Peyer's patch (tissue), 4 donors: ENCODE measurements around the gene FAM193A. TPM values are rescaled to one million over a fixed set of nuclear protein-coding genes. Genes with fewer than 3 reads are reported as not detected.

Source experiments
- DNase-seq, 3 donors: peaks; one replicate each; pipeline ENCODE4 v3.0.0-alpha.2; 2017 to 2019
- H3K27ac ChIP-seq, 4 donors: fragments of 200-600 bp; sonication (generic); one replicate each; pipeline ENCODE4 v1.5.1; 2016 to 2019
- H3K27me3 ChIP-seq, 2 donors: fragments of 200-600 bp; sonication (generic); one replicate each; pipeline ENCODE4 v1.5.1; 2019
- H3K36me3 ChIP-seq, 3 donors: fragments of 200-600 bp; sonication (generic); one replicate each; pipeline ENCODE4 v1.5.1; 2016 to 2019
- H3K4me1 ChIP-seq, 4 donors: fragments of 200-600 bp; sonication (generic); one replicate each; pipeline ENCODE4 v1.5.1; 2016 to 2019
- H3K4me3 ChIP-seq, 4 donors: fragments of 200-600 bp; sonication (generic); 1 replicate in 3 of 4; 2 replicates in 1 of 4; pipeline ENCODE4 v1.5.1; 2016 to 2019; ENCODE audit warnings: mild to moderate bottlenecking in 1 of 4
- H3K9me3 ChIP-seq, 4 donors: fragments of 200-600 bp; sonication (generic); one replicate each; pipeline ENCODE4 v1.5.1; 2016 to 2019; ENCODE audit warnings: mild to moderate bottlenecking in 1 of 4
- CTCF ChIP-seq, 6 experiments: fragments of 450-650 bp in 4 of 6; fragments of 200-600 bp in 2 of 6; sonication (generic) in 1 of 6; IDR thresholded peaks; one replicate each; pipeline ENCODE4 v1.5.1; 2017 to 2019; ENCODE audit warnings: antibody characterized with exemption in 6 of 6, mild to moderate bottlenecking in 3 of 6, moderate library complexity in 1 of 6
- POLR2A ChIP-seq, 2 donors: fragments of 450-650 bp; IDR thresholded peaks; one replicate each; pipeline ENCODE4 v1.5.1; 2017; ENCODE audit warnings: antibody characterized with exemption in 2 of 2, mild to moderate bottlenecking in 2 of 2, moderate library complexity in 2 of 2
- total RNA-seq, 4 donors: library from RNA; depleted of rRNA; stranded (reverse); fragments of >200 nt; gene quantifications; one replicate each; pipeline ENCODE4 v1.1.0, GENCODE V29; 2016

Gene FAM193A
- total RNA-seq, 4 donors from 2014 or later: 38.2 to 77.6 (median 51.2) TPM

- Histone ChIP-seq H3K4me1 (no peaks in the 10 kb centered on the region), H3K27me3 (no peaks in the 10 kb centered on the region), H3K36me3 (peaks cover 0 to 62% (median 4%) of the 10 kb centered on the region in 3 donors), H3K27ac (peak overlapping the region in 2 of 4 donors; percentile 25 to 65), H3K4me3 (no peak overlapping the region), H3K9me3 (no peaks in the 10 kb centered on the region)
- no peak for DNase-seq
- TF ChIP-seq CTCF (IDR thresholded peaks at IDR 0.05): no peak
- TF ChIP-seq POLR2A (IDR thresholded peaks at IDR 0.05): no peak
These were observed 124.3 kb downstream of the FAM193A start for GRCh38 chr4:2660596-2661211.

- H3K4me3 ChIP-seq: no peak overlapping the region
- H3K27ac ChIP-seq: no peak overlapping the region
- H3K9me3 ChIP-seq: no peaks in the 10 kb centered on the region
- DNase-seq: no peak
- no peaks in the 10 kb centered on the region for H3K27me3 ChIP-seq
- TF ChIP-seq POLR2A (IDR thresholded peaks at IDR 0.05) (no peak), CTCF (IDR thresholded peaks at IDR 0.05) (no peak)
- H3K36me3 ChIP-seq: peaks cover 0 to 57% (median 0%) of the 10 kb centered on the region in 3 donors
- no peaks in the 10 kb centered on the region for H3K4me1 ChIP-seq
These were observed 126.2 kb downstream of the FAM193A start for GRCh38 chr4:2662598-2662997.

GRCh38 chr4:2663275-2663674 is 126.8 kb downstream of the FAM193A start:
- H3K36me3 ChIP-seq: peaks cover 0 to 50% (median 0%) of the 10 kb centered on the region in 3 donors
- H3K27ac ChIP-seq: no peak overlapping the region
- DNase-seq: no peak
- H3K4me3 ChIP-seq: no peak overlapping the region
- H3K4me1 ChIP-seq: peaks cover 0 to 3% (median 0%) of the 10 kb centered on the region in 4 donors
- H3K27me3 ChIP-seq: no peaks in the 10 kb centered on the region
- H3K9me3 ChIP-seq: no peaks in the 10 kb centered on the region
- no peak for TF ChIP-seq CTCF (IDR thresholded peaks at IDR 0.05)
- no peak for TF ChIP-seq POLR2A (IDR thresholded peaks at IDR 0.05)

GRCh38 chr4:2666722-2667247 is 130.3 kb downstream of the FAM193A start:
- H3K4me1 ChIP-seq: peaks cover 0 to 3% (median 0%) of the 10 kb centered on the region in 4 donors
- H3K4me3 ChIP-seq: no peak overlapping the region
- no peak overlapping the region for H3K27ac ChIP-seq
- no peaks in the 10 kb centered on the region for H3K9me3 ChIP-seq
- peaks cover 0 to 38% (median 0%) of the 10 kb centered on the region in 3 donors for H3K36me3 ChIP-seq
- no peak for DNase-seq
- H3K27me3 ChIP-seq: no peaks in the 10 kb centered on the region
- TF ChIP-seq POLR2A (IDR thresholded peaks at IDR 0.05): no peak
- no peak for TF ChIP-seq CTCF (IDR thresholded peaks at IDR 0.05)

GRCh38 chr4:2667428-2667827 is 131.0 kb downstream of the FAM193A start:
- H3K27ac ChIP-seq: no peak overlapping the region
- peaks cover 0 to 44% (median 0%) of the 10 kb centered on the region in 3 donors for H3K36me3 ChIP-seq
- H3K4me3 ChIP-seq: no peak overlapping the region
- no peaks in the 10 kb centered on the region for H3K9me3 ChIP-seq
- no peak for DNase-seq
- no peaks in the 10 kb centered on the region for H3K27me3 ChIP-seq
- no peak for TF ChIP-seq POLR2A (IDR thresholded peaks at IDR 0.05)
- TF ChIP-seq CTCF (IDR thresholded peaks at IDR 0.05): no peak
- H3K4me1 ChIP-seq: peaks cover 0 to 3% (median 0%) of the 10 kb centered on the region in 4 donors
